ENCODE measurements around the gene COP1. TPM values are rescaled to one million over a fixed set of nuclear protein-coding genes. Genes with fewer than 3 reads are reported as not detected.
"Not testable (repeated sequence)": the region's sequence is repeated elsewhere in the genome, so short reads cannot be mapped to it uniquely, and the experiment has no call there.

Gene COP1
- total and polyA plus RNA-seq, 3 experiments from 2014 or later: 39.7 to 43.0 (median 40.6) TPM

GRCh38 chr1:176029609-176030008 is 177.5 kb downstream of the COP1 start:
- no peaks in the 10 kb centered on the region for H3K4me1 ChIP-seq (ENCODE audit: insufficient read depth, low read length)
- ChIA-PET POLR2A (no interaction called here), CTCF (no interaction called here)
- no peaks in the 10 kb centered on the region for H3K36me3 ChIP-seq (ENCODE audit: insufficient read depth, low read length)
- no peak overlapping the region for H3K27ac Mint-ChIP-seq
- H3K9me3 Mint-ChIP-seq: no peaks in the 10 kb centered on the region
- H3K4me3 Mint-ChIP-seq: no peak overlapping the region
- no peaks in the 10 kb centered on the region for H3K9me3 ChIP-seq (ENCODE audit: low read length)
- no peaks in the 10 kb centered on the region for H3K27me3 ChIP-seq (ENCODE audit: insufficient read depth, low read length, poor library complexity, severe bottlenecking)
- H3K27ac ChIP-seq (ENCODE audit: low read depth, low read length): no peak overlapping the region
- no peak for DNase-seq
- H3K4me1 Mint-ChIP-seq: peaks cover 5 to 10% (median 9%) of the 10 kb centered on the region in 3 donors
- H3K36me3 Mint-ChIP-seq: peaks cover 7 to 50% (median 10%) of the 10 kb centered on the region in 3 donors
- no peak overlapping the region for H3K4me3 ChIP-seq (ENCODE audit: low read length)
- no peaks in the 10 kb centered on the region for H3K27me3 Mint-ChIP-seq

- no peaks in the 10 kb centered on the region for H3K9me3 Mint-ChIP-seq
- Histone ChIP-seq H3K4me3 (ENCODE audit: low read length) (no peak overlapping the region), H3K4me1 (ENCODE audit: insufficient read depth, low read length) (no peaks in the 10 kb centered on the region), H3K27me3 (ENCODE audit: insufficient read depth, low read length, poor library complexity, severe bottlenecking) (no peaks in the 10 kb centered on the region), H3K27ac (ENCODE audit: low read depth, low read length) (no peak overlapping the region), H3K9me3 (ENCODE audit: low read length) (no peaks in the 10 kb centered on the region), H3K36me3 (ENCODE audit: insufficient read depth, low read length) (no peaks in the 10 kb centered on the region)
- DNase-seq: no peak
- H3K36me3 Mint-ChIP-seq: peaks cover 7 to 51% (median 10%) of the 10 kb centered on the region in 3 donors
- H3K4me3 Mint-ChIP-seq: no peak overlapping the region
- H3K27ac Mint-ChIP-seq: no peak overlapping the region
- ChIA-PET CTCF (no interaction called here), POLR2A (no interaction called here)
- H3K27me3 Mint-ChIP-seq: no peaks in the 10 kb centered on the region
- H3K4me1 Mint-ChIP-seq: peaks cover 5 to 10% (median 5%) of the 10 kb centered on the region in 3 donors
These were observed 177.9 kb downstream of the COP1 start for GRCh38 chr1:176029155-176029554.

DNA sequence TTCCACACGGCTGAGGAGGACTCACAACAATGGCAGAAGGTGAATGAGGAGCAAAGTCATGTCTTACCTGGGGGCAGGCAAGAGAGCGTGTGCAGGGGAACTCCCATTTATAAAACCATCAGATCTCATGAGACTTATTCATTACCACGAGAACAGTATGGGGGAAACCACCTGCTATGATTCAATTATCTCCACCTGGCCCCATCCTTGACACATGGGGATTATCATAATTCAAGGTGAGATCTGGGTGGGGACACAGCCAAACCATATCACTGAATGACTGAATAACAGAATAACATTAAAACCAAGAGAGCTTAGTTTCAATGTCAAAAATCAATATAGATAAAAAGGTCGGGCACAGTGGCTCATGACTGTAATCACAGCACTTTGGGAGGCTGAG is 179.2 kb downstream of the COP1 start:
- H3K36me3 ChIP-seq (ENCODE audit: insufficient read depth, low read length); CTCF ChIA-PET: not testable (repeated sequence)
- peaks cover 10 to 53% (median 10%) of the 10 kb centered on the region in 3 donors for H3K36me3 Mint-ChIP-seq

DNA sequence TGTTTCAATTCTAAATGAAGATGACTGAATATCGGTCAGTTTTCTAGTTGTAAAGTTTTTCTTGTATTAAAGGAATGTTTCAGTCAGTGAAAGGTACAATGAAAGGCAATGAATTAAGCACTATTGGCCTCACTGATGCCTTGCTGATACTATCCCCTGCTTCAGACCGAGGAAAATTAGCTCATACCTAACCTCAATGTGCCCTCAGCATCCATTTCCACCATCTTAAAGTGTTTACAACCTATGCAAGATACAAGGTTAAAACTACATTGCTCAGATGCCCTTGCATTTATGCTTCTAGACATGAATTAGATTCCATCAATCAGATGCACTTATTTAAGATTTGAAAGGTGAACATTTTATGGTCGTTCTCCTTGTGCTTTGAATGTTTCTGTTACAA is 184.5 kb downstream of the COP1 start:
- Mint-ChIP-seq H3K9me3 (no peaks in the 10 kb centered on the region), H3K27ac (peak overlapping the region in 1 of 8 donors; percentile 12), H3K36me3 (peaks cover 5 to 65% (median 9%) of the 10 kb centered on the region in 3 donors), H3K4me1 (peaks cover 2 to 15% (median 9%) of the 10 kb centered on the region in 3 donors), H3K4me3 (no peak overlapping the region), H3K27me3 (no peaks in the 10 kb centered on the region)
- ChIA-PET CTCF (no interaction called here), POLR2A (no interaction called here)
- no peak overlapping the region for H3K27ac ChIP-seq (ENCODE audit: low read depth, low read length)
- no peaks in the 10 kb centered on the region for H3K9me3 ChIP-seq (ENCODE audit: low read length)
- no peaks in the 10 kb centered on the region for H3K27me3 ChIP-seq (ENCODE audit: insufficient read depth, low read length, poor library complexity, severe bottlenecking)
- no peaks in the 10 kb centered on the region for H3K36me3 ChIP-seq (ENCODE audit: insufficient read depth, low read length)
- H3K4me1 ChIP-seq (ENCODE audit: insufficient read depth, low read length): no peaks in the 10 kb centered on the region
- H3K4me3 ChIP-seq (ENCODE audit: low read length): no peak overlapping the region
- DNase-seq: no peak

More for the DNA sequence above, 179.2 kb downstream of the COP1 start:
- H3K9me3 ChIP-seq (ENCODE audit: low read length); DNase-seq; H3K4me3 ChIP-seq (ENCODE audit: low read length); POLR2A ChIA-PET; H3K27me3 ChIP-seq (ENCODE audit: insufficient read depth, low read length, poor library complexity, severe bottlenecking); H3K27me3 Mint-ChIP-seq; H3K4me1 ChIP-seq (ENCODE audit: insufficient read depth, low read length); H3K27ac Mint-ChIP-seq; H3K27ac ChIP-seq (ENCODE audit: low read depth, low read length); H3K9me3 Mint-ChIP-seq: not testable (repeated sequence)
- peak overlapping the region in 1 of 7 donors; percentile 24 for H3K4me3 Mint-ChIP-seq
- peaks cover 5 to 11% (median 6%) of the 10 kb centered on the region in 3 donors for H3K4me1 Mint-ChIP-seq

GRCh38 chr1:176017722-176018121 is 189.4 kb downstream of the COP1 start:
- CTCF ChIA-PET: no interaction called here
- Mint-ChIP-seq H3K27ac (no peak overlapping the region), H3K9me3 (no peaks in the 10 kb centered on the region)

GRCh38 chr1:176009951-176010350 is 197.1 kb downstream of the COP1 start:
- peaks cover 20 to 37% (median 30%) of the 10 kb centered on the region in 3 donors for H3K36me3 Mint-ChIP-seq
- CTCF ChIA-PET: no interaction called here
- Histone ChIP-seq H3K4me3 (ENCODE audit: low read length) (no peak overlapping the region), H3K27ac (ENCODE audit: low read depth, low read length) (no peak overlapping the region), H3K27me3 (ENCODE audit: insufficient read depth, low read length, poor library complexity, severe bottlenecking) (no peaks in the 10 kb centered on the region), H3K36me3 (ENCODE audit: insufficient read depth, low read length) (no peaks in the 10 kb centered on the region), H3K4me1 (ENCODE audit: insufficient read depth, low read length) (no peaks in the 10 kb centered on the region), H3K9me3 (ENCODE audit: low read length) (no peaks in the 10 kb centered on the region)
- H3K27me3 Mint-ChIP-seq: no peaks in the 10 kb centered on the region
- H3K4me1 Mint-ChIP-seq: peaks cover 0 to 3% (median 0%) of the 10 kb centered on the region in 3 donors
- no peak for DNase-seq
- H3K4me3 Mint-ChIP-seq: no peak overlapping the region
- POLR2A ChIA-PET: no interaction called here
- peaks cover 0 to 5% (median under 1%) of the 10 kb centered on the region in 5 donors for H3K9me3 Mint-ChIP-seq
- peak overlapping the region in 3 of 8 donors; percentile 19 to 59 (median 50) for H3K27ac Mint-ChIP-seq

More at GRCh38 chr1:176017722-176018121, 189.4 kb downstream of the COP1 start:
- POLR2A ChIA-PET: no interaction called here
- Histone ChIP-seq H3K9me3 (ENCODE audit: low read length) (no peaks in the 10 kb centered on the region), H3K27me3 (ENCODE audit: insufficient read depth, low read length, poor library complexity, severe bottlenecking) (no peaks in the 10 kb centered on the region), H3K27ac (ENCODE audit: low read depth, low read length) (no peak overlapping the region), H3K4me1 (ENCODE audit: insufficient read depth, low read length) (no peaks in the 10 kb centered on the region), H3K36me3 (ENCODE audit: insufficient read depth, low read length) (no peaks in the 10 kb centered on the region), H3K4me3 (ENCODE audit: low read length) (no peak overlapping the region)
- DNase-seq: no peak
- Mint-ChIP-seq H3K4me3 (no peak overlapping the region), H3K4me1 (peaks cover 4 to 12% (median 6%) of the 10 kb centered on the region in 3 donors), H3K36me3 (peaks cover 17 to 65% (median 24%) of the 10 kb centered on the region in 3 donors), H3K27me3 (no peaks in the 10 kb centered on the region)

DNA sequence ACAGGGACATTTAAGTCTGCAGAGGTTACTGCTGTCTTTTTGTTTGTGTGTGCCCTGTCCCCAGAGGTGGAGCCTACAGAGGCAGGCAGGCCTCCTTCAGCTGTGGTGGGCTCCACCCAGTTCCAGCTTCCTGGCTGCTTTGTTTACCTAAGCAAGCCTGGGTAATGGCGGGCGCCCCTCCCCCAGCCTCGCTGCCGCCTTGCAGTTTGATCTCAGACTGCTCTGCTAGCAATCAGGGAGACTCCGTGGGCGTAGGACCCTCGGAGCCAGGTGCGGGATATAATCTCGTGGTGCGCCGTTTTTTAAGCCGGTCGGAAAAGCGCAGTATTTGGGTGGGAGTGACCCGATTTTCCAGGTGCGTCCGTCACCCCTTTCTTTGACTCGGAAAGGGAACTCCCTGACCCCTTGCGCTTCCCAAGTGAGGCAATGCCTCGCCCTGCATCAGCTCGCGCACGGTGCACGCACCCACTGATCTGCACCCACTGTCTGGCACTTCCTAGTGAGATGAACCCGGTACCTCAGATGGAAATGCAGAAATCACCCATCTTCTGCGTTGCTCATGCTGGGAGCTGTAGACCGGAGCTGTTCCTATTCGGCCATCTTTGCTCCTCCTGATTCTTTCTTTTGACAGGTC is 199.2 kb downstream of the COP1 start:
- CTCF ChIA-PET; H3K4me3 ChIP-seq (ENCODE audit: low read length); H3K4me1 Mint-ChIP-seq; H3K27ac ChIP-seq (ENCODE audit: low read depth, low read length); H3K4me3 Mint-ChIP-seq; H3K9me3 Mint-ChIP-seq; DNase-seq; H3K9me3 ChIP-seq (ENCODE audit: low read length); H3K36me3 ChIP-seq (ENCODE audit: insufficient read depth, low read length); H3K27me3 ChIP-seq (ENCODE audit: insufficient read depth, low read length, poor library complexity, severe bottlenecking); POLR2A ChIA-PET; H3K27ac Mint-ChIP-seq; H3K4me1 ChIP-seq (ENCODE audit: insufficient read depth, low read length); H3K27me3 Mint-ChIP-seq: not testable (repeated sequence)
- peaks cover 13 to 30% (median 28%) of the 10 kb centered on the region in 3 donors for H3K36me3 Mint-ChIP-seq

DNA sequence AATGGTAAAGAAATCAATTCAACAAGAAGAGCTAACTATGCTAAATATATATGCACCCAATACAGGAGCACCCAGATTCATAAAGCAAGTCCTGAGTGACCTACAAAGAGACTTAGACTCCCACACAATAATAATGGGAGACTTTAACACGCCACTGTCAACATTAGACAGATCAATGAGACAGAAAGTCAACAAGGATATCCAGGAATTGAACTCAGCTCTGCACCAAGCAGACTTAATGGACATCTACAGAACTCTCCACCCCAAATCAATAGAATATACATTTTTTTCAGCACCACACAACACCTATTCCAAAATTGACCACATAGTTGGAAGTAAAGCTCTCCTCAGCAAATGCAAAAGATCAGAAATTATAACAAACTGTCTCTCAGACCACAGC is 212.4 kb downstream of the COP1 start:
- H3K27me3 ChIP-seq (ENCODE audit: insufficient read depth, low read length, poor library complexity, severe bottlenecking); DNase-seq; H3K27ac ChIP-seq (ENCODE audit: low read depth, low read length); H3K4me3 Mint-ChIP-seq; H3K27me3 Mint-ChIP-seq; POLR2A ChIA-PET; H3K9me3 ChIP-seq (ENCODE audit: low read length); H3K4me3 ChIP-seq (ENCODE audit: low read length); H3K4me1 ChIP-seq (ENCODE audit: insufficient read depth, low read length); CTCF ChIA-PET; H3K36me3 ChIP-seq (ENCODE audit: insufficient read depth, low read length): not testable (repeated sequence)
- peaks cover 0 to 13% (median 3%) of the 10 kb centered on the region in 5 donors for H3K9me3 Mint-ChIP-seq
- H3K4me1 Mint-ChIP-seq: peaks cover 2 to 15% (median 6%) of the 10 kb centered on the region in 3 donors
- H3K36me3 Mint-ChIP-seq: peaks cover 18 to 28% (median 19%) of the 10 kb centered on the region in 3 donors
- peak overlapping the region in 1 of 8 donors; percentile 32 for H3K27ac Mint-ChIP-seq

All from CD8-positive, alpha-beta memory T cell (primary cell).